Nephron progenitor cell (in vitro differentiated cells): ENCODE data around the gene CCDC92.

Experiments
- DNase-seq: peaks from one replicate; pipeline ENCODE4 v3.0.0; 2021
- H3K27ac Mint-ChIP-seq: 2 replicates; pipeline ENCODE4 v1.8.0; 2021; ENCODE audit warnings: mild to moderate bottlenecking, moderate library complexity, mixed read lengths
- H3K27me3 Mint-ChIP-seq: 2 replicates; pipeline ENCODE4 v1.8.0; 2021; ENCODE audit warnings: mild to moderate bottlenecking, low read depth, mixed read lengths; ENCODE audit not compliant: poor library complexity
- H3K36me3 Mint-ChIP-seq: 2 replicates; pipeline ENCODE4 v1.8.0; 2021; ENCODE audit warnings: low read depth, mixed read lengths
- H3K4me1 Mint-ChIP-seq: 2 replicates; pipeline ENCODE4 v1.8.0; 2021; ENCODE audit warnings: mixed read lengths
- H3K4me3 Mint-ChIP-seq: 2 replicates; pipeline ENCODE4 v1.8.0; 2021; ENCODE audit warnings: mild to moderate bottlenecking, moderate library complexity, mixed read lengths
- H3K9me3 Mint-ChIP-seq: 2 replicates; pipeline ENCODE4 v1.8.0; 2021; ENCODE audit warnings: mild to moderate bottlenecking, moderate library complexity, mixed read lengths
- CTCF ChIP-seq: fragments of 200-600 bp; sonication (generic); IDR thresholded peaks from 2 replicates; pipeline ENCODE4 v1.5.0; 2021; ENCODE audit warnings: antibody characterized with exemption

The CCDC92 gene

DNA sequence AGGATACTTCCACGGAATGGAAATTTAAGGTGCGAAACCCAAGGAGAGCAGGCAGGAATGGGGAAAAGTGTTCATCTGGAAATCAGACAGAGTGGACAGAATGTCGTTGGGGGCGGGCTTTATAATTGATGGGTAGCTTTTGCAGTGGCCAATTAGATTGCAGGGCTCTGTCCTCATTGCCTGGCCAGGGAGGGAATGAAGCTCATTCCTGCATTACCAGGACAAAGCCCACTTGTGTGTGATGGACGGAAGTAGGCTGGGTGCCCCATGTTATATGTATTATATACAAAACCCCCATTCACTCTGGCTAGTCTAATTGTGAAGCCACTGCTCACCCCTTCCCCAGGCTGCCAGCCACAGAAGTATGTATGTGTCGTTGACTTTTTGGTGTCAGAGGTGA lies 23.9 kb upstream of the CCDC92 start:
- no peak for TF ChIP-seq CTCF
- Mint-ChIP-seq H3K4me1 (peaks cover 45% of the 10 kb centered on the region), H3K27me3 (no peaks in the 10 kb centered on the region), H3K9me3 (no peaks in the 10 kb centered on the region), H3K4me3 (no peak overlapping the region), H3K36me3 (peaks cover 45% of the 10 kb centered on the region), H3K27ac (peak overlapping the region; percentile 40)
- DNase-seq = peak; percentile 17

- Mint-ChIP-seq H3K27me3 (no peaks in the 10 kb centered on the region), H3K27ac (peak overlapping the region; percentile 84), H3K9me3 (no peaks in the 10 kb centered on the region), H3K4me3 (no peak overlapping the region), H3K36me3 (peaks cover 54% of the 10 kb centered on the region), H3K4me1 (peaks cover 55% of the 10 kb centered on the region)
- no peak for DNase-seq
- TF ChIP-seq CTCF = no peak
These were observed 22.6 kb upstream of the CCDC92 start for GRCh38 chr12:123995023-123995748.

GRCh38 chr12:123992118-123992825 lies 19.6 kb upstream of the CCDC92 start:
- H3K4me1 Mint-ChIP-seq = peaks cover 56% of the 10 kb centered on the region
- H3K9me3 Mint-ChIP-seq = no peaks in the 10 kb centered on the region
- no peak overlapping the region for H3K27ac Mint-ChIP-seq
- no peak for TF ChIP-seq CTCF
- DNase-seq = no peak
- H3K36me3 Mint-ChIP-seq = peaks cover 56% of the 10 kb centered on the region
- no peaks in the 10 kb centered on the region for H3K27me3 Mint-ChIP-seq
- H3K4me3 Mint-ChIP-seq = no peak overlapping the region

DNA sequence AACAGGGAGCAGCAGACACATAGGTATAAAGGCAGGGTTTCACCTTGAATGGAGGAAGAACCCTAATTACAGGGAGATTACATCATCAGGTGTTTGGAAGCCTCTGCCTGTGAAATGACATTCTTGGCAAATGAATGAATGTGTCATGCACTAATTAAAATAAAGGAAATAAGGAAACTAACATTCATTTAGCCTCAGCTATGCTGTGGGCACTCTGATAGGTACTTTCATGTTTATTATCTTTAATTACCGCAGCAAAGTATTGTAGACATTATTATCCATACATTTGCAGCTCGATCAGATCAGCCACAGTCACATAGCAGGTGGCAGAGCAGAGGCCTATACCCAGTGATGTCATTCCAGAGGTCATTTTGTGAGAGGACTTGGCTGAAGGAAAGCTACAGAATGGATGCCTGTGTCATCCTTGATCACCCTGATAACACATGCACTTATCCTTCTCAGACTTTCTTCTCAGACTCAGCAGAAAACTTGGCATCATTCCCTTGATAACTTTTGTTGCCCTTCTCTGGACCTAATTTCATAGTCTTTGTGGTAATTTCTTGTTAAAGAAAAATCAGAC lies 18.8 kb upstream of the CCDC92 start:
- Mint-ChIP-seq H3K4me1 (peaks cover 53% of the 10 kb centered on the region), H3K36me3 (peaks cover 56% of the 10 kb centered on the region), H3K9me3 (no peaks in the 10 kb centered on the region), H3K27me3 (no peaks in the 10 kb centered on the region), H3K4me3 (no peak overlapping the region), H3K27ac (no peak overlapping the region)
- DNase-seq = no peak
- no peak for TF ChIP-seq CTCF

GRCh38 chr12:123990511-123990910 lies 17.9 kb upstream of the CCDC92 start:
- Mint-ChIP-seq H3K9me3 (no peaks in the 10 kb centered on the region), H3K27ac (peak overlapping the region; percentile 89), H3K4me1 (peaks cover 53% of the 10 kb centered on the region), H3K4me3 (peak overlapping the region; percentile 50), H3K27me3 (no peaks in the 10 kb centered on the region), H3K36me3 (peaks cover 54% of the 10 kb centered on the region)
- no peak for DNase-seq
- no peak for TF ChIP-seq CTCF
